Epithelial cell of prostate (primary cell): ENCODE data around the gene LRATD1.
A peak's percentile ranks its signal among the peaks of the same experiment; 100 is the strongest.

Source experiments
- DNase-seq: peaks from one replicate; pipeline ENCODE4 v3.0.0-alpha.2; 2011; ENCODE audit warnings: low read depth, low spot score
- H3K27ac ChIP-seq: fragments of 450-650 bp; 2 replicates; pipeline ENCODE4 v1.5.1; 2017; ENCODE audit warnings: mild to moderate bottlenecking

The LRATD1 gene

DNA sequence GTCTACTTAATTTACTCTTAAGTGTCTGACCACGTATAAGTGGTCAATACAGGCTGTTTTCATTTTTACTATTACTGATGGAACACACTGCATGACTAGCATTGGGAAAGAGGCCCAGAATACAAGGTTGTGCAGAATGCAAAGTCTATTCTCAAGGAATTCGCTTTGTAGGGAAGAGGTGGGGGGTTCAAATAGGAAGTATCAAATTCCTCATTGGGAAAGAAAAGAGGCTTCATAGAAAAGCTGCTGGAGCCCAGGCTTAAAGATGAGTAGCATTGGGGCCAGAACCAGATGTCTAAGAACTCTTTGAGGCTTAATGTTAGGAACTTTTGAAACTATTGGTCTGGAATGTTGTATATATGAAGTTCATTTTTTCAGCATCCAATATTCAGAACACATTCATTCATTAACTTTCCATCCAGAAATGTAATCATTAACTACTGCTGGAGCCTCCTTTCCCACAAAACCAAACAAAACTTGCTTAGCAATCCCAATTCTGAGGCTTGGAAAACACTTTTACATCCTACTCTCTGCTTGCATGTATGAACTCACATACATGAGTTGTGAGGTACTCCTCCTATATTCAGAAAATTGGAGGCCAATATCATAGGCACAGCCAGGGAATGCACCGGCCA is 994 bp upstream of the LRATD1 start:
- H3K27ac ChIP-seq = peak overlapping the region; percentile 78
- DNase-seq = no peak

DNA sequence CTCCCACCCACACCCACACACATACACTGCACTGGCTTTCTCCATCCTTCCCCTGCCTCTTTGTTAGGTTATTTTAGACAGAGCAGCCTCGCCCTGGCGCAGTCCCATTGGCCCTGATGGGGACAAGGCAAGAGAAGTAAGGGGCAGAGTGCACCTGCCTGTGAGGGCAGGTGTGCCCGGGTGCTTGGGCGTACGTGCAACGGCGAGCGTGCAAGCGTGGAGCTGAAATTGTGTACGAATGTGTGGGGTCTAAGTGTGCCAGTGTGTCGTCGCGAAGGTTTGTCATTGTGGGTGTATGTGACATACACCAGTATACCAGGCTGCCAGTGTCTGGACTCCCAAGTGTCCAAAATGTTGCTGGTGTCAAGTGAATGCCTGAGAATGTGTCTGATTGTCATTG is 544 bp downstream of the LRATD1 start:
- H3K27ac ChIP-seq = peak overlapping the region; percentile 78
- DNase-seq = no peak

DNA sequence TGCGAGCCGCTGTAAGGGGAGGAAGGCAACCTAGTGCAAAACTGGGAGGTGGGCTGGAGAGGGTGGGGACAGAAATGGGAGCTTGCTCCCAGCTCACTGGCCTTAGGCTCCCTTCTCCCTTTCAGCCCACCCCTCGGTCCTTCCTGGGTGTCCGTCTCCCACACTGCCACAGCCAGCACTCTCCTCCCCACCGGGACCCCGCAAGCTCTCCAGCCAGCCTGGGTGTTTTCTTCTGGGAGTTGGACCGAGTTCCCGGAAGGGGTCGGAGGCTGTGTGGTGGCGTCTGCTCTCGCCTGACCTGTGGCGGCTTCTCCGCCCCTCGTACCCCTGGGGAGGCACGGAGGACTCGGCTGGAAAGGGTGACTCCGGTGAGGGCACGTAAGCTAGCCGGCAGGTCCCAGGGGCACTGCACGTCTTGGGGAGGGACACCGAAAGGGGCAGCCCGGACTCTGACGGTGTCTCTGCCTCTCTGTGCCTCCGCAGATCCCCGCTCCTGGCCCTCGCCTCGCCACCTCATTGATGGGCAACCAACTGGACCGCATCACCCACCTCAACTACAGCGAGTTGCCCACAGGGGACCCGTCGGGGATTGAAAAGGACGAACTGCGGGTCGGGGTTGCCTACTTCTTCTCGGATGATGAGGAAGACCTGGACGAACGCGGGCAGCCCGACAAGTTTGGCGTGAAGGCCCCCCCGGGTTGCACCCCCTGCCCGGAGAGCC is 1.1 kb downstream of the LRATD1 start:
- peak overlapping the region; percentile 78 for H3K27ac ChIP-seq
- DNase-seq = no peak

DNA sequence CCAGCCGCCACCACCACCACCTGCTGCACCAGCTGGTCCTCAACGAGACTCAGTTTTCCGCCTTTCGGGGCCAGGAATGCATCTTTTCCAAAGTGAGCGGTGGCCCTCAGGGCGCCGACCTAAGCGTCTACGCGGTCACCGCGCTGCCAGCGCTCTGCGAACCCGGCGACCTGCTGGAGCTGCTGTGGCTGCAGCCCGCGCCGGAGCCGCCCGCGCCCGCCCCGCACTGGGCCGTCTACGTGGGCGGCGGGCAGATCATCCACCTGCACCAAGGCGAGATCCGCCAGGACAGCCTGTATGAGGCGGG is 1.6 kb downstream of the LRATD1 start:
- DNase-seq = no peak
- H3K27ac ChIP-seq = peak overlapping the region; percentile 78

DNA sequence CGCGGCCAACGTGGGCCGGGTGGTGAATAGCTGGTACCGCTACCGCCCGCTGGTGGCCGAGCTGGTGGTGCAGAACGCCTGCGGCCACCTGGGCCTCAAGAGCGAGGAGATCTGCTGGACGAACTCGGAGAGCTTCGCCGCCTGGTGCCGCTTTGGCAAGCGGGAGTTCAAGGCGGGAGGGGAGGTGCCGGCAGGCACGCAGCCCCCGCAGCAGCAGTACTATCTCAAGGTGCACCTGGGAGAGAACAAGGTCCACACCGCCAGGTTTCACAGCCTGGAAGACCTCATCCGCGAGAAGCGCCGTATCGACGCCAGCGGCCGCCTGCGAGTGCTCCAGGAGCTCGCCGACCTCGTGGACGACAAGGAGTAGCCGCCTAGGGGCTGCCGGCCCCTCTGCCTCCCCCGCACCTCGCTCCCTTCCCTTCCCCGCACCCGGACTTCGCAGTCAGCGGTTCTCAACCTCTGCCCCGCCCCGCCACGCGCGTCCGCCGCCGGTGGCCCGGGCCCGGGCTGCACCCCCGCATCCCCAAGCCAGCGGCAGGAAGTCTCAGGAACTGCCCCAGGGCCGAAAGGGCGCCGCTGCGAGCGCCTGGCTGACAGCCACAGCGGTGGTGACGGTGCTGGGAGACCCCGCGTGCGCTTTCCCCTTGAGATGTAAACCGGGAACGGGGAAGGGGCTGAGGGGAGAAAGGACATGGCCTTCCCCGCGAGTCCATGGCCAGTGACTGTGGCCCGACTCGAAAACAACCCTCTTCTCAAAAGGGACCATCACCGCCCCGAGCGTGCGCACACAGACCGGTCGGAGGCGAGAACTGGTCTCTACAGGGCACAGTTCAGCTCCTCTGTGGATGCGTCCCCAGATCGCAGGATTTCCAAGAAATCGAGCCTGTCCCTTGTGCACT is 2.2 kb downstream of the LRATD1 start:
- peak; percentile 57 for DNase-seq
- H3K27ac ChIP-seq = peak overlapping the region; percentile 78

DNA sequence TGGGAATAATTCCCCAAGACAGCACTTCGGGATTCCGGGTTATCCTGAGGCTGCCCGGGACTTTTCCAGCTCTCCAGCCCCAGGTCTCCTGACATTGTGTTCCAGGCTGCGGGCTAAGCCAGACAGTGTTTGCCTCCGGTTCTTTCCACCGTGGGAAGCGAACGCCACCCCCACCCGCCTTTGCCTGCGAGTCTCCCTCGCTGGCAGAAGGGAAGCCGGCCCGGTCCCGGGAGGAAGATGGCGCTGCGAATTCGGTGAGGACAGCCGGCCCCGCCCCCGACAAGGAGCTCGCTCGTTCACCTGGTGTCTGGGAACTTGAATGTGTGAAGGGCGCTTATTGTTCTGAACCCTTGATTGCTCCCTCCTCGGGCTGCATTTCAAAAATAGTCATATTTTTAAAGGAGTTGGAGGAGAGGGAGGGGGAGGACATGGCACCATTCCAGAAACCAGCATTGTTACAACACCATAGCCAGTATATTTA is 2.9 kb downstream of the LRATD1 start:
- peak; percentile 44 for DNase-seq
- peak overlapping the region; percentile 78 for H3K27ac ChIP-seq

DNA sequence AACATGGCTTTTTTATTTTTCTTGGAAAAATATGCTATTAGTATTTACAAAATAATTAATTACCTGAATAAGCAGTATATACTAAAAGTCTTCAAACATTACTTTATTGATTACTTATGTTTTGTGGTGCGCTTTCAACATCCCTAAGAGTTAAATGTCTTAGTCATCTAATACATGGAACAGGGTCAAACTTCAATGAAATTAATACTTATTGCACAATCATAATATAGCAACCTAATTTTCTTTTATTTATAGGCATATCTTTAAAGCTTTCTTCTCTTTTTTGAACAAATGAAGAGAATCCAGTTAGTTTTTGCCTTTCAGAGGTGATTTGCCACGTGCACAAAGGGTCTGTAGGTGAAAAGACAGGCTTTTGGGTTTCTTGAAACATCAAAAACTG is 6.0 kb downstream of the LRATD1 start:
- H3K27ac ChIP-seq = no peak overlapping the region

DNA sequence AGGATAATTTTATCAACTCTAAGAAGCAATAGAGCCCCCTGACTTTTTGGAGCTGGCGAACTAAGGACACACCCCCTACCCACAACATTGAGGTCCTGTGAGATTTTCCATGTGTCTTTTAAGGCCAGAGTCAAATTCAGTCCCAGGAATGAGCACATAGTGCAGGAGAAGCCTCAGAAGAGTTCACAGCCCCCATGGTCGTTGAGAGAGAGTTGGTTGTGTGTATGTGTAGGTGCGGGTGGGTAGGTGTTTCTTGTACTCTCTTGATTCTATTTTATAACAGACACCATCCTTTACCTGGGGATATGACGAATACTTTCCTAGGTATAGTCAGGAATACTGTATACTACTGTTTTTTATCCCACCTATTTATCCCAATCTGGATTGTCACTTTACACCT is 8.6 kb downstream of the LRATD1 start:
- no peak overlapping the region for H3K27ac ChIP-seq
- DNase-seq = no peak

More for the DNA sequence above, 6.0 kb downstream of the LRATD1 start:
- DNase-seq = no peak

DNA sequence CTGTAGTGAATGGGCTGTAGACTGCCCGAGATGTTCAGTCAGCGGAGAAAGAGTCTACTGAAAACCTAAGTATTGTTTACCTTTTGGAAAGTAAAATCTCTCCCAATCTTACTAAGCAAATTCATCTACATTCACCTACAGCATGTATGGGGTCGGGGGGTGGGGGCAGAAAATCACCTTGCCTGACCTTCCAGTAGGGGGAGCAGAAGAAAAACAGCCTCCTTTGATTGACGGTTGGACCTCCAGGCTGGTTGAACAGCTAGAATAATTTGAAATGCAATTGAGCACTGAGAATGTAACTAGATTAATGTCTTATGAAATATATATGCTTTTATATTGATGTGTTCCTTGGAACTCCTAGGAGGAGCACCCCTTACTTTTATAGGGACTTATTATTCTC is 10.0 kb downstream of the LRATD1 start:
- no peak for DNase-seq
- H3K27ac ChIP-seq = no peak overlapping the region

DNA sequence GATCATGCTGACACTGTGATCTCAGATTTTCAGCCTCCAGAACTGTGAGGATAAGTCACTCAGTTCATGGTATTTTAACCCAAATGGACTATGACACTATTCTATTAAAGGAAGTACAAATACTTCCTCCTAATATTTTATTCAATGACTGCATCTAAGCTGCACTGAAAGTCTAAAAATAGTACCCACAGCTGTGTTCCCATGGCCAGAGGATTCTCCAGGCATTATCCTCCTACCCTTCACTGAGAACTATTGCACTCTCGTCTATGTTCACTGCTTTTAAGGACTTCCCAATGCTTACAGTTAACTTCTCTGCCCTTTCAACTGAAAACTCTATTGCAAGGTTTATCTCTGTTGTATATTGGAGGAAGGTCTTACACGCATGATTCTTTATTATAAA is 15.2 kb downstream of the LRATD1 start:
- no peak overlapping the region for H3K27ac ChIP-seq
- DNase-seq = no peak

DNA sequence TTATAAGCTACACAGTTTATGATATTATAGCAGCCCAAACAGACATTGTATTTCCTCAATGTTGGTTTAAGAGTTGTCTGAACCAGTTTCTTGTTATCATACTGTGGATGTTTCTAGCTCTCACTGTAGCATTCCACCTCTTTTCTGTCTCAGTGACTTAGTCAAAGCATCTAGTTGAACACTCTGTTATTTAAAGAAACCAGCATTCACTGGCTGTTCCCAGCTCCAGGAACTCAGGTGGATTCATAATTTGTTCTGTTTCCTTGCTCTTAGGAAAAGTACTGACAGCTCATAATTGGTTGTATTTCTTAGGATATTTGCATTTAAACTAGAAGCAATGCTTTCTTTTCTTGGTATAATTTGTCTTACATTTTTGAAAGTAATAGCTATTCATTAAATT is 17.5 kb downstream of the LRATD1 start:
- DNase-seq = no peak
- H3K27ac ChIP-seq = no peak overlapping the region

DNA sequence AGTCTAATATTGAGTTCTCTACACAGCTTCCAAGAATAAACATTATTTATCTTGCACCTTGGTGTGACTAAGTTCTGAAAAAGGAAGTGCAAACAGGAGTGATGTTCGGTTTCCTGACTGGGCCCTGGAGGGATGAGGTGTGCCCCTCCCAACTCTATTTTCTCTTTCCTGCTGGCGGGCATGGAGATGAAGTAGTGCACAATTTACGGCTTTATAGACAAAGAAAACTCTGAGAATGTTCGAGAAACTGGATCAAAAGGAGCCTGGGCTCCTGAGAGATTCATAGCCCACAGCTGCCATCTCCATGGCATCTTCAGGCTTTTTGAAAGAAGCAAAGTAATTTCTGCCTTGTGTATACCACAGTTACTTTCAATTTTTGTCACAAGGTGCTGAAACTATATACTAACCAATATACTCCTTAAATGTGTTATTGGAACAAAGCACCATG is 22.3 kb downstream of the LRATD1 start:
- no peak for DNase-seq
- no peak overlapping the region for H3K27ac ChIP-seq

DNA sequence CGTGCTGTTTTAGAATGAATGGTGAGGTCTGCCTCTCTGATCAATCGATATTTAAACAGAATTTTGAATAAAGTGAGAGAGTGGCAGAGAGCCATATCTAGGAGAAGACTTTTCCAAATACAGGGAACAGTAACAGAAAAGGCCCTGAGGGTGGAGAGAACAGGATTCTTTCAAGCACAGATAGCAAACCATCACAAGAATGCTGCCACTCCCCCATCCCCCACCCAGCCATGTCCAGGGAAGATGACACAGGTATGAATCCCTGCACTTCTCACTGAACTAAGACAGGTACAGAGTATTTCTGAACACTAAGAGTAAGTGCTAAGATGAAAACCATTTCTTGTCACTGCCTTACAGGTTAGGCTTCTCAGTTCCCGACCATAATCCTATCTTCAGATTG is 23.6 kb downstream of the LRATD1 start:
- no peak overlapping the region for H3K27ac ChIP-seq
- DNase-seq = no peak

DNA sequence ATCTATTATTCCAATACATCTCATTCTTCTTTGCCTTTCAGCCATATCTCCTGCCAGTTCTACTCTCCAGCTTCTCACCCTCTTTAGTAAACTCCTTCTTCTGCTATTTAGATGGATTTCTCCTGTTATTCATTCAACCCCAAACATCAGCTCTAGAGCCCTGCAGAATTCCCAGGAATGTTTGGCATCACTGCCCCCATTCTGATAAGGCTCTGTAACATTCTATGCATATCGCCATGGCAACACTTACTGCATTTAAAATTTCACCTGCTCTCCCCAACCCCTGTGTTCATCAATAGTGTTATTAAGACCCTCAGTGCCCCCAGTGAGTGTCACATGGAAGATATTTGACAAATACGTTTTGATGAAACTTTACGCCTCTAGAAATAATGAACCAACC is 28.6 kb downstream of the LRATD1 start:
- DNase-seq = no peak
- H3K27ac ChIP-seq = no peak overlapping the region

DNA sequence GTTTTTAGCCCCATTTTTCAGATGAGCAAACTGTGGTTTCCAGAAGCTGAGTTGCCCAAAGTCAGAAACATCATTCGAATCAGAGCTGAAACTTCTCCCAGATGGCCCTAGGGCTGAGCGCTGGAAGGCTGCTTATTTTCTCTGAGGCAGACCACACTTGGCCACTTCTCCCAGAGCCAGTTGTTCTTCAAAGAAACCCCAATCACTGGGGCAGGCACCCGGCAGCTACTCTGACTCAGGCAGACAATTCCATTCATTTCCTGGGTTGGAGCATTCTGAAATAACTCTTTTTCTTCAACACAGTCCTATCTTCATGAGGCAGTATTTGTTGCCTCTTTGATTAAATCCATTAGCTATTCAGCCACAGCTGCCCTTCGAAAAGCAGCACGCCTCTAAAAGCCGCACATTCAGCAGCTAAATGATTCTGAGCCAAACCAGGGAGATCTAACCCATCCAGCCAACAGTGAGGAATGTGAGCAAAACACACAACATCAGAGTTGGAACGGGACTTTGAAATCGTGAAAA is 40.9 kb downstream of the LRATD1 start:
- DNase-seq = no peak
- no peak overlapping the region for H3K27ac ChIP-seq

DNA sequence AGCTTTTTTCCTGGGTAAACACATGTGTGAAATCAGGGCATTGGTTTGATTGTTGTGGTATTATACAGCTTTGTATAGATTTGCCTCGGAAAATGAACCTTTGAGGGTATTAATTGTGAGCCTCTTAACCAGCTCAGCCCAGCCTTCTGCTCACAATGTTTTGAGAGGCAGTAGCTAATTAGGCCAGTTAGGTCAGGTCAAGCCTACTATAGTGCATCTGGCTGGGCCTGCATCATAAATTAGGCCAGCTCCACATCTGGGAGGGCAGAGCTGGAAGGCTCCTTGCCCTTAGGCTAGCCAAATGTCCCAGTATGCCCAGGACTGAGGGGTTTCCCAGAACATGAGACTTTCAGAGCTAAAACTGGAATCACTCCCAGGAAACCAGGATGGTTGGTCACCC is 43.0 kb downstream of the LRATD1 start:
- no peak for DNase-seq
- H3K27ac ChIP-seq = no peak overlapping the region

DNA sequence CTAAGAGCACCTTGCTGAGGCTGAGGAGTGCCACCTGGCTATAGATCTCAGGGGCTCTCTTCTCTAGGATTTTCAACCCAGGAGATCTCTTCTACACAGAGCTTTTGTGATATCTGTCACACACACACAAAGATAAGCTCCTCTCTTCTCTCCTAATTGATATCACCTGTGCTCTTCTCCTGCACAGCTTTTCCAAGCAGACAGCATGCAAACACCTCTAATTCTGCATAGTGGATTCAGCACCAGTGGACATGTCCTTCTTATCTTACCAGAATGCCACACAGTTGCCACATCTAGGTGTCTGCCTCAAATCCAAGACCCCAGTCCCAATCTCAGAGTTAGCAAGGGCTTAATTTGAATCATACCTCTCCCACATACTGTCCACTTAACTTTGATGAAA is 43.9 kb downstream of the LRATD1 start:
- DNase-seq = no peak
- no peak overlapping the region for H3K27ac ChIP-seq

DNA sequence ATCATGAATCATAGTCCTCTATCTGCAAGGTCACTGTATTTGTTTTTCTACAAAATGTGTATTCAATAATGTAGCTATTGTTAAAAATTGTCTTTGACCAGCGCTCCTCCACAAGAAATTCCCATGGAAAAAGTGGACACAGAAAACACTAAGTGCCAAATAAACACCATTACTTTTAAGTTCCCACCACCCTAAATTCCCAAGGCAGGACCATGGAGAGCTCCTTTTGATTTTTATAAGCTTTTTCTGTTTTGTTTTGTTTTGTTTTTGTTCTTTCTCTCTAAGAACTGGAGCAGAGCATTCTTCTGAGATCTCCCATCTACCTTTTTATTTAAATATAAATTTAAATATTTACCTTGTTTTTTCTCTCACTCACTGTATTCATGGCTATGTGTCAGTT is 44.5 kb downstream of the LRATD1 start:
- DNase-seq = no peak
- H3K27ac ChIP-seq = no peak overlapping the region

DNA sequence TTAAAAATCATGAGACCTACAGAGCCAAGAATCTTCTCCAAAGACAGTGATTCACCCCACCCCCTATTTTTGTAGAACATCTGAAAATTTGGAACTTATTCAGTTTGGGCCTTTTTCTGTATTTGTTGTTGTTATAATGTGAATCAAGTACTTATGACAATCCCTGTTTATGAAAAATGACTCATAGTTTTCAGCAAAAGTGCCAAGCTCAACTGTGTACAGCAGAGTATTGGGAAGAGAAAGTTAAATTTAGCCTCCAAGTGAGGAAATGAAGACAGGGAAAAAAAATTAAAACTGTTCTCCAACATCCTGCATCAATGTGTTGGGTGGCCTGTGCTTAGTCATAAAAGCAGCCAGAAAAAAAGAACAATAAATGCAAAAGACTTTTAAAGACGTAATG is 46.2 kb downstream of the LRATD1 start:
- no peak for DNase-seq
- H3K27ac ChIP-seq = no peak overlapping the region

DNA sequence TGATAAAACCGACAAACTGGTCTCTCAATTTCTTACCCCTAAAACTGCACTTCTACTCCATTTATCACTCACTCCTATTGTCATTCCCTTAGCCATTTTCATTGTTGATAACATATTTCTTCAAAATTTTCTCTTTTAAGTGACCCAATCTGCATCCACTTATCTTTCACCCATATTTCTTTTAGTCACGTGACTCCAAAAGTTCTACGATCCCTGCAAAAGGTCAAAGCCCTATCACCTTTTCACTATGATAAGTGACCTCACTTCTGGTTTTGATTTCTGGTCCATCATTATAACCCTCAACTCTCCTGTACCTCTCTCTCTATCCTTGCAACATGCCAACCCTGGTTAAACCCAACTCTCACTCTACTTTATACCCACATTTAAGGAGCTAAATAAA is 49.1 kb downstream of the LRATD1 start:
- H3K27ac ChIP-seq = no peak overlapping the region
- DNase-seq = no peak
